LNCAP (cell line): Measurements from ENCODE around the gene ECT2L.

Source experiments
- TF ChIP-seq, protein P1 (sequence below): fragments of 450-650 bp; IDR thresholded peaks from 2 replicates; pipeline ENCODE4 v1.5.1; 2017; ENCODE audit warnings: mild to moderate bottlenecking

ECT2L gene

DNA sequence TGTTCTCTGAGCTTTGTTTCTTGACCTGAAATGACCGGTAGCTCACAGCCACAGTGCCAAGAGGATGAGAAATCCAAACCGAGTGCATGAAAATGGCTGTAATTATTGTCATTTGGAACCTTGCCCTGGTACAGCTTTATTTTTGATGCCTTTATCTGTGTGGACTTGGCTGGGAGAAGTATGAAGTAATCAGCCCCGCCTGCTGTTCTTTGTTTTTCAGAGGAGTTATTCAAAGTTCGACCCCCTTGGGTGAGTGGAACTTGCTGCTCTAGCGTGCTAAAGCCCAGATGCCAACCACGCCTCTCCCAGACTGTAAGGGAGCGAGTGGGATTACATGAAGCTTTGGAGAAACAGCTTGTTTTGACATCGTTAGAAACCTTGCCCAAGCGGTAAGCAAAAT lies 48.3 kb downstream of the ECT2L start:
- TF ChIP-seq, protein P1, sequence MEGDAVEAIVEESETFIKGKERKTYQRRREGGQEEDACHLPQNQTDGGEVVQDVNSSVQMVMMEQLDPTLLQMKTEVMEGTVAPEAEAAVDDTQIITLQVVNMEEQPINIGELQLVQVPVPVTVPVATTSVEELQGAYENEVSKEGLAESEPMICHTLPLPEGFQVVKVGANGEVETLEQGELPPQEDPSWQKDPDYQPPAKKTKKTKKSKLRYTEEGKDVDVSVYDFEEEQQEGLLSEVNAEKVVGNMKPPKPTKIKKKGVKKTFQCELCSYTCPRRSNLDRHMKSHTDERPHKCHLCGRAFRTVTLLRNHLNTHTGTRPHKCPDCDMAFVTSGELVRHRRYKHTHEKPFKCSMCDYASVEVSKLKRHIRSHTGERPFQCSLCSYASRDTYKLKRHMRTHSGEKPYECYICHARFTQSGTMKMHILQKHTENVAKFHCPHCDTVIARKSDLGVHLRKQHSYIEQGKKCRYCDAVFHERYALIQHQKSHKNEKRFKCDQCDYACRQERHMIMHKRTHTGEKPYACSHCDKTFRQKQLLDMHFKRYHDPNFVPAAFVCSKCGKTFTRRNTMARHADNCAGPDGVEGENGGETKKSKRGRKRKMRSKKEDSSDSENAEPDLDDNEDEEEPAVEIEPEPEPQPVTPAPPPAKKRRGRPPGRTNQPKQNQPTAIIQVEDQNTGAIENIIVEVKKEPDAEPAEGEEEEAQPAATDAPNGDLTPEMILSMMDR: no peak

DNA sequence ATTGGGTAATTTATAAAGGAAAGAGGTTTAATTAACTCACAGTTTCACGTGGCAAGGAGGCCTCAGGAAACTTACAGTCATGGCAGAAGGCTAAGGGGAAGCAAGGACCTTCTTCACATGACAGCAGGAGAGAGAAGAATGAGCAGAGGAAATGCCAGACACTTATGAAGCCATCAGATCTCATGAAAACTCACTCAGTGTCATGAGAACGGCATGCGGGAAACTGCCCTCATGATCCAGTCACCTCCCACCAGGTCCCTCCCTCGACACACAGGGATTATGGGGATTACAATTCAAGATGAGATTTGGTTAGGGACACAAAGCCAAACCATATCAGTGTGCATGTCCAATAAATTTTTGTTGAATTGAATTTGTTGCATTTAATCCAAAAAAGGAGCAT lies 52.0 kb downstream of the ECT2L start:
- TF ChIP-seq, protein P1: no peak

DNA sequence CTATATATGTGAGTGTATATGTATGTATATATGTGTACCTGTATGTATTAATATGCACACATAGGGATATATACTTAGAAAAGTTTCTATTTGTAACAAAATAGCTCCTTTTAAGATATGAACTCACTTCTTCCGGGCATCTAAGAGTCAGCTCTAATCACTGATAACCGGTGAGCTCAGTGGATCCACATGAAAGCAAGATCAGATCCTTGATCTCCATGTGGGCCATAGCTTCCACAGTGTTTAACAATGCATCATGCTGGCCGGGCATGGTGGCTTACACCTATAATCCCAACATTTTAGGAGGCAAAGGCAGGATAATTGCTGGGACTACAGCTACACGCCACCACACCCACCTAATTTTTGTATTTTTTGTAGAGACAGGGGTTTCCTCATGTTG lies 52.6 kb downstream of the ECT2L start:
- TF ChIP-seq, protein P1: no peak

DNA sequence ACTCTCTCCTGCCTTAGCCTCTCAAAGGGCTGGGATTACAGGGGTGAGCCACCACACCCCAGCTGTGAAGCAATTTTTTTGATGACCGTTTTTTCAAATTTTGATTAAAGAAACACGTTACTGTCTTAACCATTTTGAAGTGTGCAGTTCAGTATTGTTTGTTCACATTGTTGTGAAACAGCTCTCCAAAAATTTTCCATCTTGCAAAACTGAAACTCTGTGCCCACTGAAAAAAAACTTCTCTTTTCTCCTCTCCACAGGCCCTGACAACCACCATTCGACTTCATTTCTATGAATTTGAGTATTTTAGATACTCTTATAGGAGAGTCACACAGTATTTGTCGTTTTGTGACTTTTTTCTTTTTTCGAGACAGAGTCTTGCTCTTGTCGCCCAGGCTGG lies 53.9 kb downstream of the ECT2L start:
- TF ChIP-seq, protein P1: no peak

DNA sequence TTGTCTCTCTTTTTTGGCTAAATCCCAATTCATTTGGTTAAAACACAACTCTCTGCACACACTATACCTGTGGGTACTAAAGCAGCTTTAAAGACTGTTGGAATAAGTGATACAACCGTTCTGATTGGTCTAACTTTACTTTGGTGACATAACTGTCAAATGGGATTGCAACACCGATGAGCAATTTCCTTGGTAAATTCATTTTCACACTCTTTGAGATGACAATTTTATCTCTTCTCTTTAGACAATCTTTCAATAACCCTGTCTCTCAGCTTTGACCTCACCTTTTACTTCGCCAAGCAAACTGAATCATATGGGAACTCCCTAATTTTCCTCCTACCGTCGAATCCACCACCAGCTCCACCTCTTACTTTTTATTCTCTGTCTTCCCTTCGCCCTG lies 60.8 kb downstream of the ECT2L start:
- TF ChIP-seq, protein P1: no peak

DNA sequence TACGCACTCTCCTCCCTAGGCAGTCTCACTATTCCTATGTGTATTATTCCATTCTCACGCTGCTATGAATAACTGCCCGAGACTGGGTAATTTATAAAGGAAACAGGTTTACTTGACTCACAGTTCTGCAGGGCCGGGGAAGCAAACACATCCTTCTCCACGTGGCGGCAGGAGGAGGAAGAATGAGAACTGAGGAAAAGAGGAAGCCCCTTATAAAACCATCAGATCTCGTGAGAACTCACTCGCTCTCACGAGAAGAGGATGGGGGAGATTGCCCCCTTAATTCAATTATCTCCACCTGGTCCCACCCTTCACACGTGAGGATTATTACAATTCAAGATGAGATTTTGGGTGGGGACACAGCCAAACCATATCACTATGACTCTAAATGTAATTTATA lies 61.9 kb downstream of the ECT2L start:
- TF ChIP-seq, protein P1: no peak

DNA sequence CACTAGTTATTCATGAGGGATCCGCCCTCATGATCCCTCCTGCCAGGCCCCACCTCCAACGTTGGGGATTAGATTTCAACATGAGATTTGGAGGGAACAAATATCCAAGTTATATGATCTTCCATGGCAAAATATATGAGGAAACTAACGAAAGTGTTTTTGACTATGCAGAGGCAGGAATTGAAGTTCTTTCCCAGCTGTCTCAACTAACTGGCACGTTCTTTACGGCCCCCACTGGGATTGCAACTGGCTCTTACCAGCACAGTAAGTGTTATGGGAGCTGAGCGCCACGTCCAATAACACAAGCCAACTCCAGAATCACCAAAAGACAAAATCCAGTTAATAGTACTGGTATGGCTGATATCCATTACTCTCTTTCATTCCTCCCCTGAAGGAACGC lies 66.6 kb downstream of the ECT2L start:
- TF ChIP-seq, protein P1: no peak

DNA sequence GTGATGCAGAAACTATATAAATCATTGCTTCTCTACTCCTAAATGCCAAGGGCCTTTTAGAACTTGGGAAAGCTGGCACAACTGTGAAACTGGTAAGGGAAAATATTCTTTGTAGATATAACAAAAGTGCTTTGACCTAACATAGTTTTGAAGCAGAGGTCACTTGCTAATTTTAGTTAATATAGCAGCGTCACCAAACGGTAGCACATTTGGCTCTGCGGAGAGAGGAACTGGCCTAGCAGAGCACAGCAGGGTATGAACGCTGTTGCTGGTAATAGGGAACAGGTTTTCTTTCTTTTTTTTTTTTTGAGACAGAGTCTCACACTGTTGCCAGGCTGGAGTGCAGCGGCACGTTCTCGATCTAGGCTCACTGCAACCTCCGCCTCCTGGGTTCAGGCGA lies 67.4 kb downstream of the ECT2L start:
- TF ChIP-seq, protein P1: no peak
